Epithelial cell of proximal tubule (primary cell): Measurements from ENCODE around the gene APBB1. TPM values are rescaled to one million over a fixed set of nuclear protein-coding genes. Genes with fewer than 3 reads are reported as not detected.

ENCODE experiments used
- DNase-seq: peaks from one replicate; pipeline ENCODE4 v3.0.0-alpha.2; 2011; ENCODE audit warnings: low read depth
- H3K4me3 ChIP-seq: 2 replicates; pipeline ENCODE4 v1.5.1; 2011; ENCODE audit warnings: low read depth, mild to moderate bottlenecking, low read length
- CTCF ChIP-seq: conservative IDR thresholded peaks from 2 replicates; pipeline ENCODE4 v1.5.1; 2012; ENCODE audit warnings: low read depth, mild to moderate bottlenecking, low read length
- total RNA-seq: library from RNA; depleted of rRNA; stranded (reverse); fragments of >200 nt; gene quantifications from 2 replicates; pipeline ENCODE4 v1.2.3, GENCODE V29; 2015

APBB1 gene
- total RNA-seq, 1 donor from 2014 or later, result 24.7 TPM

DNA sequence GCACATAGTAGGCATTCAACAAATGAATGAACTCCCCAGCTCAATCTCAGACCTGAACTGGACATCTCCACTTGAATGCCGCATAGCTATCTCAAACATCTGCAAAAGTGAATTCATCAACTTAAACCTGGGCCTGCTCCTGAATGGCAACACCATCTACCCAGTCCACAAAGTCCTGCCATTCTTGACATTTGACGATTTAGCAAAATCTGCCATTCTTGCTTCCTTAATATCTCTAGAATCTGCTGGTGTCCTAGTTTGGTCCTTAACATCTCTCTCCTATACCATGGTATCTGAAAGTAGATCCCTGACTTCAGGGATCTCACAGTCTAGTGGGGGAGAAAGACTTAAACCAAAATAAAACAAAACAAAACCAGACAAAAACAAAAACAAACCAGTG lies 34.3 kb upstream of the APBB1 start:
- TF ChIP-seq CTCF, result no peak
- H3K4me3 ChIP-seq, result no peak overlapping the region
- no peak for DNase-seq

- DNase-seq, result no peak
- no peak for TF ChIP-seq CTCF
- H3K4me3 ChIP-seq, result no peak overlapping the region
These were observed 33.3 kb upstream of the APBB1 start for GRCh38 chr11:6452219-6452618.

DNA sequence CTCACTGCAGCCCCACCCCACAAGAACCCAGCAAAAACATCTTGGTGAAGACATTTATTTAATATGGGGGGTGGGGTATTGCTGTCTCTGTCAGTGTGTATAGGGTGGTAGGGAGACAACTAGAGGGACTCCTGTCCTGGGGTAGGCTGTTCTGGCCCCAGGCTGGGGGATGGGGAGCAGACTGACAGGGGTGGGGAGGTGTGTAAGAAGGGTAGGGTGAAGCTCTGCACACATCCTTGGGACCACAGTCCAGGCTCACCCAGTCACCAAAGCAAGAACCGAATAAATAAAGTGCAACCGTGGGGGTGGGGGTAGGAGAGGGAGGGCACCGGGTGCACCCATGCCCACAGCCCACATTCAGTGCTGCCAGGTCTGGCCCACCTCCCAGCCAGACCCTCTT lies 29.7 kb upstream of the APBB1 start:
- no peak for TF ChIP-seq CTCF
- H3K4me3 ChIP-seq, result no peak overlapping the region
- no peak for DNase-seq

GRCh38 chr11:6443269-6444003 lies 24.5 kb upstream of the APBB1 start:
- no peak overlapping the region for H3K4me3 ChIP-seq
- peak; percentile 90 for TF ChIP-seq CTCF
- DNase-seq, result no peak

DNA sequence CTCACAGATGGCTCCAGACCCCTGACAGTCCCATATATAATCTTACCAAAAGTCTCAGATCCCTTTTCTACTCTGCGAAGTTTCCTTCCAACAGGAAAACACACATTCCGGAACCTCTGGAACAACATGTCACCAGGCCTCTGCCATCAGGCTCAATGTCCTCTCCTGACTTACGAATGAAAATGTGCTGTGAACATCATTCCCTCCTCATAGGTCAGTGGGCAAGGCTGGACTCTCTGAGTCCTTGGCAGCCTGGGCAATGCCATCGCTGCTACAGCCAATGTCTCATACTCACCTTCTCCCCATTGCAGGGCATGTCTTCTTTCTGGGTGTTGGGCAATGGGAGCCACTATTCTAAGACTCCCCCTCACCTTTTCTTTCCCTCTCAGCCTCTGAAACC lies 23.5 kb upstream of the APBB1 start:
- no peak for TF ChIP-seq CTCF
- H3K4me3 ChIP-seq, result no peak overlapping the region
- DNase-seq, result no peak

- DNase-seq, result no peak
- TF ChIP-seq CTCF, result no peak
- H3K4me3 ChIP-seq, result no peak within 1 kb of the TSS
These were observed 22.0 kb upstream of the APBB1 start, which contains the start of gene HPX for GRCh38 chr11:6440906-6441358. Gene HPX (minus strand): TSS chr11:6440987. CDS start chr11:6440963, 24 bp downstream.
